ENCODE data around the gene NELFA.

The NELFA gene

DNA sequence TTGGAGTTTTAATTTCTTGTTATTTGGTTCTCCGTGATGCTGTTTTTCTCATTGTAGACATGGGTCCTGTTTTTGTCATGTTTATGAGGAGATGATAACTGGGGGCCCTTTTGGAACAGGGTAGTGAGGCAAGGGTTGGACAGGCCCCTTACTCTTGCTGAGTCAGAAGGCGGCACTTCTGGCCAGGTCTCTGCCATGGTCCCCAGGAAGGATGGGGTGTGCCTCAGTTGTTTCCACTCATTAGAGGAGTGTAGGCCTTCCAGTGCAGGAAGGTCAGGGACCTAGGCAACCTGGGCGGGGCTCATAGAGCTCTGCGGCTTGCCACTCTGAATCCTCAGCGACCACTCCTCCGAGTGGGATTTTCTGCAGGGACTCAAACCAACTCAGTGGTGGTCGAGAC, 68.2 kb downstream of the NELFA start:
- in situ Hi-C loops (cut with MboI; ENCODE audit: low sequenced_read_pairs) = no loop called here

DNA sequence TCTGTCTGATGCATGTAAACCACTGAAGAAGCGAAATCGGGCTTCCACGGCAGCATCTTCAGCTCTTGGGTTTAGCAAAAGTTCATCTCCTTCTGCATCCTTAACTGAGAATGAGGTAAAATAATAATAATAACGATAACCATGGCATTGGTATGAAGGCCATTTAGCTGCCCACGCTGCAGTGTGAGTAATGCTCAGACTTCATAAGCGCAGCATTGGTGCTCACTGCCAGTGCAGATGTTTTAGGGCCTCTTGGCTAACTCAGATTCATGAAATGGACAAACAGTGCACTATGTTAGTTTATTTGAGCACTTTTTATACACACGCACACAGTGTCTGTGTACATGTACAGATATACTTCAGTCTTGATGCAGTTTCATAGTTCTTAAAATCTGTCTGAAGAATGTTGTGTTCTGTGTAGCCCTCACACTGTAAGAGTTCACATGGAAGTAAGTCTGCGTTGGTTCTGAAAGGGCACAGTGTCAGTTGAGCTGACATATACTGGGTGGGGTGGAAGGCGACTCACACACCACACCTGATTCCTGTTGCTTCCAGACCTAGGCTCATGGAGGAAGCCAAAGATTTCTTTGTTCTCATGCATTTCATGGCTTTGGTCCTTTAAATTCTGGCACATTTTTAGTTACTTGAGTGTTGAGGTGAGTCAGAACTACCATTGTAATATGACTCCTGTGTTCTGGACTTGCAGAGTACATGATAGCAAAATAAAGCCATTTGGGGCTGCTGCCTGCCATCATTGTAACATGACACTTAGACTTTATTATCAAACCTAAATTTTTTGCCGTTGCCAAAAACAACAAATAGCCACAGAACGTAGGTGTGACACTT, 68.9 kb downstream of the NELFA start:
- in situ Hi-C loops (cut with MboI; ENCODE audit: low sequenced_read_pairs) = no loop called here

DNA sequence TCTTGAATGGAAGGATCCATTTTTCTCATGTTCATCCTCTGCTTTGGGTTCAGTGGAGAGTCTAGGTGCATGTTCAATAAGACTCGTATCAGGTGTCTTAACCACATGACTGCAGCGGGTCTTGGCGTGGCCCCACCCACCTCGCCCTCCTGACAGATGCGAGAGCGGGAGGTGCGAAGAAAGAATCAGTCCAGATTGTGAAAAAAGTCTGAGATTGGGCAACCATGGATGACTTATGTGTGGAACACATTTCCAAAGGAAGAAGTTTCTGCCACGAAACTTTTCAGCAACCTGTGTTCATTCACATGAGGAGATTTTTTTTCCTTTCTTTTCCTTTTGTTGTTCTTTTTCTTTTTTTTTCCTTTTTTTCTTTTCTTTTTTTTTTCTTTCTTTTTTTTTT, 70.7 kb downstream of the NELFA start:
- in situ Hi-C loops (cut with MboI; ENCODE audit: low sequenced_read_pairs) = no loop called here

DNA sequence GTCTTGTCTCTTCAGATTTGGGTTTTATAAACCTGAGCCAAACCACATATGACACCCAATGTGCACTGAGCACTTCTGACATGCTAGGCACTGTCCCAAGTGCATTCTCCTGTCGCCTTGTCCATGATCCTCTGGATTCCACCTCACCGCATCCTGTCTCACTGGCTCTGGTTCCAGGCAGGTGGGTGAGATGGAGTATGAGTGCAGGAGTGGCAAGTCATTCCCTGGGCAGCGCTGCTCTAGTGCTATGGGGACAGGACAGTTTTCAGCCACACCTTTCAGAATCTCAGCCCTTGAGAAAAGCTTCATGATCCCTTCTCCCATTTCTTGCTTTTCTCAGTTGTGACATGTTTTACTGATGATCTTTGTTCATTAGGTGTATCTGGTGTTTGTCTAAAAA, 71.2 kb downstream of the NELFA start:
- in situ Hi-C loops (cut with MboI; ENCODE audit: low sequenced_read_pairs) = no loop called here

DNA sequence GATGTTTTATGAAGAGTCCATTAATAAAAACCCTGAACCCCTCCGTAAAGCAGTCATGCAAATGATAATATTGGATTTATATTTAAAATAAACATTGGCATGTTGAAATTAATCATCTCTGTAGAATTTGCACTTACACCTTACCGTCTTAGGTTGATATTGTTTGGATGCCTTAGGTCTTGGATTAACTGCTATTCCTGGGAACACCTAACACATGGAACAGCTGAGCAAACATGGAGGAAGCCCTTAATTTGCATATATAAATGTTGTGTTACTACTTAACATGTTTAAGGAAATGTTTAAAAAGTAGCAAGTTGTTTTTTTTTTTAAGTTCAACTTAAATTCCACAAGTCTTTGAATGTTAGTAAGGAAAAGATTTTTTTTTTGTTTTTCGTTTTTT, 75.1 kb downstream of the NELFA start:
- in situ Hi-C loops (cut with MboI; ENCODE audit: low sequenced_read_pairs) = no loop called here

DNA sequence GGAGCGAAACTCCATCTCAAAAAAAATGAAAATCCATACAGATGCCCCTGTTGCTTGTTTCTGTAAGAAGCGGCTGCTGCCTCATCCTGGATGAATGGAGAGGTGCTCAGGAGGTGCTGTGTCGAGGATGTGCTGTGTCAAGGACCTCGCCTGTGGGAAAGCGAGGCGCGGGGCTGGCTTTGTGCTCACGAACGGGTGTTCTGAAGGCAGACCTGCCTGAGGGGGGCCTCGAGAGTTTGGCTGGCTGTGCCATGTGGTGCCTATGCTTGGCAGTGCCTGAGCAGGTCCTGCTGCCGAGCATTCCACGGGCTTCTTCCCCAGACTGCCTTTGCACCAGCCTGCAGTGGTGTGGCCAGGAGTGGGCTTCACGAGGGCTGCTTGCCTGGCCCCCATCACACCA, 76.0 kb downstream of the NELFA start:
- in situ Hi-C loops (cut with MboI; ENCODE audit: low sequenced_read_pairs) = no loop called here
